ENCODE results near the gene PDCL2. TPM values are rescaled to one million over a fixed set of nuclear protein-coding genes. Genes with fewer than 3 reads are reported as not detected.

Gene PDCL2
- total RNA-seq, 4 donors from 2014 or later = not detected

GRCh38 chr4:55530167-55530566 lies 61.9 kb downstream of the PDCL2 start:
- intact Hi-C loops (cut with DNase I; ENCODE audit: low total_unique reads) = no loop called here
- WGBS, 2 donors = 94 to 97% methylated on average over 4 of the region's 4 CpGs
- H3K4me3 ChIP-seq (ENCODE audit: low read depth, poor library complexity, severe bottlenecking) = no peak overlapping the region
- TF ChIP-seq POLR2A (IDR thresholded peaks at IDR 0.05) = no peak
- no peak for TF ChIP-seq CTCF (IDR thresholded peaks at IDR 0.05)
- DNase-seq (ENCODE audit: low spot score in 2 of 2) = no peak

- no peak for DNase-seq (ENCODE audit: low spot score in 2 of 2)
- no peak overlapping the region for H3K4me3 ChIP-seq (ENCODE audit: low read depth, poor library complexity, severe bottlenecking)
- WGBS, 2 donors = 97 to 98% methylated on average over 3 of the region's 3 CpGs
- intact Hi-C loops (cut with DNase I; ENCODE audit: low total_unique reads) = no loop called here
- TF ChIP-seq CTCF (IDR thresholded peaks at IDR 0.05) = no peak
- no peak for TF ChIP-seq POLR2A (IDR thresholded peaks at IDR 0.05)
Measured at GRCh38 chr4:55528491-55528890, 63.6 kb downstream of the PDCL2 start.

- no peak overlapping the region for H3K4me3 ChIP-seq (ENCODE audit: low read depth, poor library complexity, severe bottlenecking)
- TF ChIP-seq CTCF (IDR thresholded peaks at IDR 0.05) (no peak), POLR2A (IDR thresholded peaks at IDR 0.05) (no peak)
- DNase-seq (ENCODE audit: low spot score in 2 of 2) = no peak
- intact Hi-C loops (cut with DNase I; ENCODE audit: low total_unique reads) = no loop called here
- WGBS, 2 donors = 73 to 75% methylated on average over 4 of the region's 4 CpGs
Measured at GRCh38 chr4:55524844-55525571, 67.0 kb downstream of the PDCL2 start.

- H3K4me3 ChIP-seq (ENCODE audit: low read depth, poor library complexity, severe bottlenecking) = no peak overlapping the region
- DNase-seq (ENCODE audit: low spot score in 2 of 2) = no peak
- intact Hi-C loops (cut with DNase I; ENCODE audit: low total_unique reads) = no loop called here
- TF ChIP-seq POLR2A (IDR thresholded peaks at IDR 0.05) (no peak), CTCF (IDR thresholded peaks at IDR 0.05) (no peak)
Measured at GRCh38 chr4:55518442-55518841, 73.6 kb downstream of the PDCL2 start.

GRCh38 chr4:55517526-55518229 lies 74.4 kb downstream of the PDCL2 start:
- intact Hi-C loops (cut with DNase I; ENCODE audit: low total_unique reads) = no loop called here
- TF ChIP-seq CTCF (IDR thresholded peaks at IDR 0.05) (no peak), POLR2A (IDR thresholded peaks at IDR 0.05) (no peak)
- no peak for DNase-seq (ENCODE audit: low spot score in 2 of 2)
- WGBS, 2 donors = 90 to 96% methylated on average over 2 of the region's 2 CpGs
- no peak overlapping the region for H3K4me3 ChIP-seq (ENCODE audit: low read depth, poor library complexity, severe bottlenecking)
